ENCODE results near the gene CCDC70. TPM values are rescaled to one million over a fixed set of nuclear protein-coding genes. Genes with fewer than 3 reads are reported as not detected.

CCDC70 gene
- total and polyA plus RNA-seq, 8 donors: not detected

GRCh38 chr13:51849145-51850101 is 12.3 kb upstream of the CCDC70 start:
- intact Hi-C loops (cut with DNase I): no loop called here
- H3K27me3 ChIP-seq: no peaks in the 10 kb centered on the region
- no peaks in the 10 kb centered on the region for H3K9me3 ChIP-seq
- H3K36me3 ChIP-seq: no peaks in the 10 kb centered on the region
- ATAC-seq (peak; percentile 71), DNase-seq (no peak)
- TF ChIP-seq CTCF (IDR thresholded peaks at IDR 0.05): peak; percentile 51 to 53
- H3K27ac ChIP-seq: no peak overlapping the region
- H3K4me3 ChIP-seq: no peak overlapping the region
- peaks cover 0 to 12% of the 10 kb centered on the region in 2 donors for H3K4me1 ChIP-seq

GRCh38 chr13:51856027-51856736 is 5.6 kb upstream of the CCDC70 start:
- TF ChIP-seq CTCF (IDR thresholded peaks at IDR 0.05): no peak
- DNase-seq (no peak), ATAC-seq (no peak)
- Histone ChIP-seq H3K4me3 (no peak overlapping the region), H3K27ac (no peak overlapping the region), H3K27me3 (no peaks in the 10 kb centered on the region), H3K9me3 (no peaks in the 10 kb centered on the region), H3K4me1 (no peaks in the 10 kb centered on the region), H3K36me3 (no peaks in the 10 kb centered on the region)
- intact Hi-C loops (cut with DNase I): no loop called here

DNA sequence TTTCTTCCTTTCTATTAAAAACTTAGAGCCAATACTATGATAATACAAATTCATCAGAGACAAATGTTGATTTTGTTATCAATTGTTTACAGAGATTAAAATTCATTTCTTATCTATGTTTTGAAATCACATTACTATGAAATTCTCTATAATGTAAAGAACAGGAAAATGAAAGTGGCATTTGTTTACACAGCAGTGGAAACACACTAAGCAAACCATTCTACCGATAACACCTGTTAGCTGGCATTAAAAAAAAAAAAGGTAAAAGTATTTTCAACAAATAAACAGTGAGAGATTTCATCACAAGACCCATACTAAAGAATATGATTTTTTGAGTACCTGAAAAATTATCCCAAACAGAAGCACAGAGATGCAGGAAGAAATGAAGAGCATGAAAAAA is 4.8 kb upstream of the CCDC70 start:
- Histone ChIP-seq H3K4me1 (no peaks in the 10 kb centered on the region), H3K9me3 (no peaks in the 10 kb centered on the region), H3K27me3 (no peaks in the 10 kb centered on the region), H3K4me3 (no peak overlapping the region), H3K36me3 (no peaks in the 10 kb centered on the region), H3K27ac (no peak overlapping the region)
- DNase-seq (no peak), ATAC-seq (no peak)
- intact Hi-C loops (cut with DNase I): no loop called here
- no peak for TF ChIP-seq CTCF (IDR thresholded peaks at IDR 0.05)

GRCh38 chr13:51858433-51859247 is 3.1 kb upstream of the CCDC70 start:
- intact Hi-C loops (cut with DNase I): no loop called here
- ATAC-seq: no peak
- no peak for TF ChIP-seq CTCF (IDR thresholded peaks at IDR 0.05)
- Histone ChIP-seq H3K27ac (no peak overlapping the region), H3K4me1 (no peaks in the 10 kb centered on the region), H3K27me3 (no peaks in the 10 kb centered on the region), H3K36me3 (no peaks in the 10 kb centered on the region), H3K4me3 (no peak overlapping the region), H3K9me3 (no peaks in the 10 kb centered on the region)
- DNase-seq: no peak
